Right kidney (tissue), 1 donor: ENCODE measurements around the gene PKNOX2.

Experiments used
- DNase-seq: peaks from one replicate; pipeline ENCODE4 v3.0.0-alpha.2; 2016

PKNOX2 gene

GRCh38 chr11:125173027-125173426 is 8.5 kb downstream of the PKNOX2 start:
- DNase-seq: no peak

- no peak for DNase-seq
Observed at GRCh38 chr11:125173556-125173955, 9.0 kb downstream of the PKNOX2 start.

- DNase-seq: no peak
Observed at GRCh38 chr11:125174057-125174456, 9.5 kb downstream of the PKNOX2 start.

GRCh38 chr11:125174686-125175085 is 10.1 kb downstream of the PKNOX2 start:
- DNase-seq: no peak

GRCh38 chr11:125175166-125175565 is 10.6 kb downstream of the PKNOX2 start:
- DNase-seq: no peak

GRCh38 chr11:125175896-125176575 is 11.5 kb downstream of the PKNOX2 start:
- no peak for DNase-seq

- no peak for DNase-seq
Observed at GRCh38 chr11:125176866-125177265, 12.3 kb downstream of the PKNOX2 start.

GRCh38 chr11:125177543-125177942 is 13.0 kb downstream of the PKNOX2 start:
- no peak for DNase-seq

GRCh38 chr11:125179346-125179745 is 14.8 kb downstream of the PKNOX2 start:
- DNase-seq: no peak

- no peak for DNase-seq
Observed at GRCh38 chr11:125179895-125180294, 15.3 kb downstream of the PKNOX2 start.

GRCh38 chr11:125180413-125181305 is 16.1 kb downstream of the PKNOX2 start:
- DNase-seq: no peak

GRCh38 chr11:125182573-125182972 is 18.0 kb downstream of the PKNOX2 start:
- DNase-seq: no peak

GRCh38 chr11:125183641-125184040 is 19.1 kb downstream of the PKNOX2 start:
- no peak for DNase-seq

- no peak for DNase-seq
Observed at GRCh38 chr11:125188021-125188420, 23.5 kb downstream of the PKNOX2 start.

- DNase-seq: no peak
Observed at GRCh38 chr11:125190566-125190965, 26.0 kb downstream of the PKNOX2 start.

GRCh38 chr11:125192183-125192582 is 27.6 kb downstream of the PKNOX2 start:
- DNase-seq: no peak

GRCh38 chr11:125192717-125193415 is 28.3 kb downstream of the PKNOX2 start:
- no peak for DNase-seq

- no peak for DNase-seq
Observed at GRCh38 chr11:125193416-125193726, 28.8 kb downstream of the PKNOX2 start.

GRCh38 chr11:125193841-125194240 is 29.3 kb downstream of the PKNOX2 start:
- no peak for DNase-seq

- DNase-seq: no peak
Observed at GRCh38 chr11:125199915-125200314, 35.4 kb downstream of the PKNOX2 start.

- DNase-seq: no peak
Observed at GRCh38 chr11:125200441-125200840, 35.9 kb downstream of the PKNOX2 start.

- peak; percentile 72 for DNase-seq
Observed at GRCh38 chr11:125201525-125202141, 37.1 kb downstream of the PKNOX2 start.

GRCh38 chr11:125202362-125202880 is 37.9 kb downstream of the PKNOX2 start:
- no peak for DNase-seq
